T-helper 1 cell treated with Interleukin-12 subunit alpha and Interleukin-12 subunit beta and Interleukin-4 antibody, amounts not matched to agents 30 ng/mL and 1 ng/mL, for 36 hours (primary cell): Measurements from ENCODE around the gene ST6GALNAC2. TPM values are rescaled to one million over a fixed set of nuclear protein-coding genes. Genes with fewer than 3 reads are reported as not detected.

ENCODE experiments used
- intact Hi-C: fragments of 100-400 bp; cut with micrococcal nuclease; formaldehyde crosslinking; loops from one replicate; pipeline ENCODE4 v1.15.1; 2024
- total RNA-seq: library from RNA; stranded (reverse); gene quantifications from 2 replicates; pipeline ENCODE4 v1.2.3, GENCODE V29; 2022

Gene ST6GALNAC2
- total RNA-seq, 1 donor from 2014 or later: not detected

GRCh38 chr17:76556765-76557367 is 28.8 kb downstream of the ST6GALNAC2 start:
- intact Hi-C loops: loop anchor here (1.0 to 2.0 kb wide), 12 partner anchors 34 to 616 kb away; partner anchors contain the start of genes ACOX1, FBF1, JMJD6 and METTL23

GRCh38 chr17:76554131-76554530 is 31.5 kb downstream of the ST6GALNAC2 start:
- intact Hi-C loops: no loop called here

- intact Hi-C loops: no loop called here
These were observed 32.3 kb downstream of the ST6GALNAC2 start for GRCh38 chr17:76553178-76553908.

- intact Hi-C loops: no loop called here
These were observed 34.0 kb downstream of the ST6GALNAC2 start for GRCh38 chr17:76551685-76552084.

GRCh38 chr17:76550712-76551615 is 34.7 kb downstream of the ST6GALNAC2 start:
- intact Hi-C loops: no loop called here

- intact Hi-C loops: loop anchor here (5.0 kb wide), 1 partner anchor 247 kb away; no protein-coding TSS in a partner anchor
These were observed 36.1 kb downstream of the ST6GALNAC2 start for GRCh38 chr17:76549539-76549938.

GRCh38 chr17:76549215-76549518 is 36.5 kb downstream of the ST6GALNAC2 start:
- intact Hi-C loops: loop anchor here (5.0 kb wide), 1 partner anchor 247 kb away; no protein-coding TSS in a partner anchor

- intact Hi-C loops: loop anchor here (5.0 kb wide), 1 partner anchor 246 kb away; no protein-coding TSS in a partner anchor
These were observed 37.1 kb downstream of the ST6GALNAC2 start for GRCh38 chr17:76548378-76549214.

- intact Hi-C loops: loop anchor here (1.0 to 5.0 kb wide), 5 partner anchors 24 to 245 kb away; no protein-coding TSS in a partner anchor
These were observed 37.9 kb downstream of the ST6GALNAC2 start for GRCh38 chr17:76547642-76548202.

- intact Hi-C loops: loop anchor here (1.0 to 5.0 kb wide), 5 partner anchors 24 to 245 kb away; no protein-coding TSS in a partner anchor
These were observed 38.4 kb downstream of the ST6GALNAC2 start for GRCh38 chr17:76547183-76547641.

GRCh38 chr17:76546556-76547182 is 39.0 kb downstream of the ST6GALNAC2 start:
- intact Hi-C loops: loop anchor here (1.0 to 5.0 kb wide), 5 partner anchors 23 to 244 kb away; no protein-coding TSS in a partner anchor

GRCh38 chr17:76545918-76546555 is 39.6 kb downstream of the ST6GALNAC2 start:
- intact Hi-C loops: loop anchor here (2.0 to 5.0 kb wide), 2 partner anchors 137 to 244 kb away; no protein-coding TSS in a partner anchor

- intact Hi-C loops: loop anchor here (5.0 kb wide), 1 partner anchor 242 kb away; no protein-coding TSS in a partner anchor
These were observed 40.9 kb downstream of the ST6GALNAC2 start for GRCh38 chr17:76544546-76545365.

GRCh38 chr17:76543826-76544545 is 41.7 kb downstream of the ST6GALNAC2 start:
- intact Hi-C loops: no loop called here

- intact Hi-C loops: no loop called here
These were observed 42.2 kb downstream of the ST6GALNAC2 start for GRCh38 chr17:76543482-76543825.

GRCh38 chr17:76542984-76543383 is 42.7 kb downstream of the ST6GALNAC2 start:
- intact Hi-C loops: no loop called here

- intact Hi-C loops: no loop called here
These were observed 43.1 kb downstream of the ST6GALNAC2 start for GRCh38 chr17:76542566-76542971.
